Measurements from ENCODE around the gene GPR6.

DNA sequence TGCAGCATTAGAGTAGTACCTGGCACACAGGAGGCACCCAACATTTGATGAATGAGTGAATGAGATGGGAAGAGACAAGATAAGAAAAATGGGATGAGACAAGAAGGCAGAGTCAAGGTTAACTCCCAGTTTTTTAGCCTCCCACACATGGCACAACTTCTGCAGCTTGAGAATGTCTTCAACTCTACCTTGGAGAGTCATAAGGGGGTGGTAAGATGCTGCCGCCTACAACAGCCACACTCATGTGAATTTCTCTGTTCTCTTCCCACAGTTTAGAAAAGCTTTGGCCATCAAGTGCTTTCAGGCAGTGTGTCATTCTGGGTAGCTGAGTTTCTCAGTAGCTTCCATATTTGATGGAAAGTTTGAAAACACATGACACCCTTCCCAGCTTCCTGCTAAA, 19.5 kb upstream of the GPR6 start:
- TF ChIP-seq CTCF (IDR thresholded peaks at IDR 0.05; ENCODE audit: low read length) (no peak), EZH2 (optimal IDR thresholded peaks at IDR 0.05; ENCODE audit: low read depth, low read length) (no peak)
